K562 (cell line): Measurements from ENCODE around the gene STT3B. TPM values are rescaled to one million over a fixed set of nuclear protein-coding genes. Genes with fewer than 3 reads are reported as not detected.

Experiments used
- ATF7 ChIP-seq: fragments of 450-650 bp; IDR thresholded peaks from 2 replicates; pipeline ENCODE4 v1.7.1; 2014; ENCODE audit warnings: mild to moderate bottlenecking, moderate library complexity
- CXXC5 ChIP-seq: fragments of 250-450 bp; sonication (Bioruptor Pico); IDR thresholded peaks from 2 replicates; pipeline ENCODE4 v1.8.0; 2022; ENCODE audit warnings: inconsistent platforms, mild to moderate bottlenecking, moderate library complexity
- E2F3 ChIP-seq: fragments of 250-450 bp; sonication (Bioruptor Pico); IDR thresholded peaks from 2 replicates; pipeline ENCODE4 v1.4.0; 2020; ENCODE audit warnings: mild to moderate bottlenecking
- ELF2 ChIP-seq: fragments of 250-450 bp; sonication (Bioruptor Pico); IDR thresholded peaks from 2 replicates; pipeline ENCODE4 v1.5.0; 2021; ENCODE audit warnings: mild to moderate bottlenecking
- EZH2 ChIP-seq: IDR thresholded peaks from 2 replicates; pipeline ENCODE4 v1.6.1; 2012; ENCODE audit warnings: low read depth, mild to moderate bottlenecking, inconsistent platforms, low read length, borderline replicate concordance
- MYBL2 ChIP-seq, 2 experiments: fragments of 450-650 bp in 1 of 2; sonication (generic) in 1 of 2; formaldehyde crosslinking in 1 of 2; IDR thresholded peaks; 2 replicates each; pipeline versions ENCODE4 v1.6.1 to v1.8.1; 2017 to 2022; ENCODE audit warnings: borderline replicate concordance in 1 of 2, inconsistent platforms in 1 of 2, low read depth in 1 of 2, mild to moderate bottlenecking in 1 of 2, missing genetic modification reagents in 1 of 2, moderate library complexity in 1 of 2
- NR1H2 ChIP-seq: sonication (generic); formaldehyde crosslinking; IDR thresholded peaks from 2 replicates; pipeline ENCODE4 v1.4.0; 2020; ENCODE audit warnings: mild to moderate bottlenecking, missing genetic modification reagents
- PRPF4 ChIP-seq: fragments of 200-400 bp; formaldehyde crosslinking; IDR thresholded peaks from one replicate; pipeline ENCODE4 v1.6.1; 2017; ENCODE audit warnings: low read length, low read depth, mild to moderate bottlenecking; ENCODE audit not compliant: insufficient read depth, poor library complexity, severe bottlenecking
- TEAD2 ChIP-seq: fragments of 450-650 bp; IDR thresholded peaks from 2 replicates; pipeline ENCODE4 v1.6.1; 2016; ENCODE audit warnings: missing genetic modification characterization, control low read depth, missing compliant biosample characterization
- TRIM24 ChIP-seq, 2 experiments: fragments of 450-650 bp; IDR thresholded peaks; 2 replicates each; pipeline ENCODE4 v1.6.1; 2016
- ZNF263 ChIP-seq: sonication (generic); formaldehyde crosslinking; IDR thresholded peaks from 2 replicates; pipeline ENCODE4 v1.8.0; 2022; ENCODE audit warnings: mild to moderate bottlenecking, missing genetic modification reagents, borderline replicate concordance
- ZNF785 ChIP-seq: fragments of 250-450 bp; sonication (Bioruptor Pico); IDR thresholded peaks from 2 replicates; pipeline ENCODE4 v1.4.0; 2020; ENCODE audit warnings: mild to moderate bottlenecking
- polyA plus RNA-seq, 8 experiments: library from polyadenylated mRNA; depleted of rRNA in 4 of 8; stranded (reverse) in 5 of 8; unstranded in 3 of 8; fragments of >200 nt; fragmentation: Nextera tagmentation in 2 of 8; fragmentation: Illumina TruSeq in 1 of 8; extraction: Ambion mirVana in 2 of 8; extraction: Trizol in 1 of 8; gene quantifications; 2 replicates each; pipeline versions ENCODE4 v1.2.1 to v1.2.3, GENCODE V29; 2011 to 2014; ENCODE audit warnings: inconsistent platforms in 1 of 8, missing spikeins in 1 of 8
- total RNA-seq, 7 experiments: library from RNA; depleted of rRNA in 6 of 7; stranded (reverse); fragments of >200 nt in 6 of 7; fragmentation: Illumina TruSeq in 2 of 7; extraction: Trizol in 2 of 7; gene quantifications; 2 replicates each; pipeline versions ENCODE4 v1.2.1 to v1.2.3, GENCODE V29; 2011 to 2021; ENCODE audit warnings: low replicate concordance in 1 of 7
- TF ChIP-seq, protein P1 (sequence below): fragments of 250-450 bp; sonication (Bioruptor Pico); IDR thresholded peaks from 2 replicates; pipeline ENCODE4 v1.8.0; 2021; ENCODE audit warnings: borderline replicate concordance, mild to moderate bottlenecking, moderate library complexity; ENCODE audit not compliant: poor library complexity, severe bottlenecking
- TF ChIP-seq, protein P2 (sequence below), 2 experiments: fragments of 450-650 bp; IDR thresholded peaks; 2 replicates each; pipeline ENCODE4 v1.6.1; 2016
- TF ChIP-seq, protein P3 (sequence below), 2 experiments: fragments of 200-800 bp in 1 of 2; sonication (Bioruptor generic) in 1 of 2; sonication (generic) in 1 of 2; formaldehyde crosslinking in 1 of 2; IDR thresholded peaks in 1 of 2; conservative IDR thresholded peaks in 1 of 2; 2 replicates each; pipeline versions ENCODE4 v1.5.0 to v1.6.1; 2016 to 2020; ENCODE audit warnings: missing compliant biosample characterization in 1 of 2, missing genetic modification characterization in 1 of 2, missing genetic modification reagents in 1 of 2
- TF ChIP-seq, protein P4 (sequence below): sonication (generic); formaldehyde crosslinking; IDR thresholded peaks from 2 replicates; pipeline ENCODE4 v1.8.0; 2023; ENCODE audit warnings: mild to moderate bottlenecking, missing genetic modification reagents
- TF ChIP-seq, protein P5 (sequence below): sonication (generic); formaldehyde crosslinking; IDR thresholded peaks from 2 replicates; pipeline ENCODE4 v1.8.1; 2023; ENCODE audit warnings: mild to moderate bottlenecking, missing genetic modification reagents

Gene STT3B
- total and polyA plus RNA-seq, 9 of the 15 experiments (the other 6 are each of a cell fraction or from before 2014, with no cell fraction given) = 22.4 to 147 (median 100) TPM

DNA sequence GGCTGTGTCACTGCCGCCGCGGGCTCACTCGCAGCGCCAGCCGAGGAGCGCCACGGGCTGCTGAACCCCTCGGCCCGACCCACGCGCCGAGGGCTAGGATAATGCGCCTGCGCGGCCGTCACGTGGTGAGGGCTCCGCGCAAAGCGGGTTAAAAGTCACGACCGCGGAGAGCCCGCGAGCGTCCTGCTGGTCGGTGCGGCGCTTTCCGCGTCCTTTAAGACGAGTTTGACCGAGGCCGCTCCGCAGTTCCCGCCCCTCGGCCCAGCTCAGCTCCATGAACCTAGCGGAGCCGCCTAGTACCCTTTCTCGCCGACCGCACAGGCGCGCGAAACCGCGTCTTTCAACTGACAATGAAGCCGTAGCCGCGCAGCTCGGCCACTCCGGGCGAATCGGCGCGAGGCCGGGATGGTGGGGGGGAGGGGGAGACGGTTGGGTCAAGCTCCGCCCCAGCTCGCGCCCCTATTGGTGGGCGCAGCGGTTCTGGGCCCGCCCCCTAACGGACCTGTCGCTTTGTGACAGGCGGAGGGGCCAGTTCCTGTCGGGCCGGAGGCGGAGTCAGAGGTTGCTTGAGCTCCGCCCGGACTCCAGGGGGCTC lies 636 bp upstream of the STT3B start (continued):
- TF ChIP-seq MYBL2 (IDR thresholded peaks at IDR 0.05; ENCODE audit: low read depth) (peak; percentile 89), MYBL2 (CRISPR knock-in tag; IDR thresholded peaks at IDR 0.05; ENCODE audit: borderline replicate concordance) (no peak), ELF2 (CRISPR knock-in tag) (peak; percentile 44), NR1H2 (CRISPR knock-in tag) (peak; percentile 75; the same call in 1 of the 2 replicates), EZH2 (no peak), PRPF4 (peak; percentile 70), ZNF263 (no peak), TEAD2 (tag) (no peak), ATF7 (peak; percentile 73), TRIM24 (IDR thresholded peaks at IDR 0.05) (peak in 1 of 2 experiments; percentile 60; a peak in 2 of 4 replicates), CXXC5 (peak; percentile 99), E2F3 (CRISPR knock-in tag) (peak; percentile 93), ZNF785 (no peak)
- TF ChIP-seq, protein P1, sequence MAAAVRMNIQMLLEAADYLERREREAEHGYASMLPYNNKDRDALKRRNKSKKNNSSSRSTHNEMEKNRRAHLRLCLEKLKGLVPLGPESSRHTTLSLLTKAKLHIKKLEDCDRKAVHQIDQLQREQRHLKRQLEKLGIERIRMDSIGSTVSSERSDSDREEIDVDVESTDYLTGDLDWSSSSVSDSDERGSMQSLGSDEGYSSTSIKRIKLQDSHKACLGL = no peak
- TF ChIP-seq, protein P2, sequence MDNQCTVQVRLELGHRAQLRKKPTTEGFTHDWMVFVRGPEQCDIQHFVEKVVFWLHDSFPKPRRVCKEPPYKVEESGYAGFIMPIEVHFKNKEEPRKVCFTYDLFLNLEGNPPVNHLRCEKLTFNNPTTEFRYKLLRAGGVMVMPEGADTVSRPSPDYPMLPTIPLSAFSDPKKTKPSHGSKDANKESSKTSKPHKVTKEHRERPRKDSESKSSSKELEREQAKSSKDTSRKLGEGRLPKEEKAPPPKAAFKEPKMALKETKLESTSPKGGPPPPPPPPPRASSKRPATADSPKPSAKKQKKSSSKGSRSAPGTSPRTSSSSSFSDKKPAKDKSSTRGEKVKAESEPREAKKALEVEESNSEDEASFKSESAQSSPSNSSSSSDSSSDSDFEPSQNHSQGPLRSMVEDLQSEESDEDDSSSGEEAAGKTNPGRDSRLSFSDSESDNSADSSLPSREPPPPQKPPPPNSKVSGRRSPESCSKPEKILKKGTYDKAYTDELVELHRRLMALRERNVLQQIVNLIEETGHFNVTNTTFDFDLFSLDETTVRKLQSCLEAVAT (IDR thresholded peaks at IDR 0.05) = peak; percentile 50 to 52; a peak in 2 of 4 replicates
- TF ChIP-seq, protein P3, sequence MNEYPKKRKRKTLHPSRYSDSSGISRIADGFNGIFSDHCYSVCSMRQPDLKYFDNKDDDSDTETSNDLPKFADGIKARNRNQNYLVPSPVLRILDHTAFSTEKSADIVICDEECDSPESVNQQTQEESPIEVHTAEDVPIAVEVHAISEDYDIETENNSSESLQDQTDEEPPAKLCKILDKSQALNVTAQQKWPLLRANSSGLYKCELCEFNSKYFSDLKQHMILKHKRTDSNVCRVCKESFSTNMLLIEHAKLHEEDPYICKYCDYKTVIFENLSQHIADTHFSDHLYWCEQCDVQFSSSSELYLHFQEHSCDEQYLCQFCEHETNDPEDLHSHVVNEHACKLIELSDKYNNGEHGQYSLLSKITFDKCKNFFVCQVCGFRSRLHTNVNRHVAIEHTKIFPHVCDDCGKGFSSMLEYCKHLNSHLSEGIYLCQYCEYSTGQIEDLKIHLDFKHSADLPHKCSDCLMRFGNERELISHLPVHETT (CRISPR knock-in tag; conservative IDR thresholded peaks at IDR 0.05 in 1 of 2, IDR thresholded peaks at IDR 0.05 in 1 of 2) = peak in 1 of 2 experiments; percentile 82; a peak in 1 of 4 replicates
- TF ChIP-seq, protein P4, sequence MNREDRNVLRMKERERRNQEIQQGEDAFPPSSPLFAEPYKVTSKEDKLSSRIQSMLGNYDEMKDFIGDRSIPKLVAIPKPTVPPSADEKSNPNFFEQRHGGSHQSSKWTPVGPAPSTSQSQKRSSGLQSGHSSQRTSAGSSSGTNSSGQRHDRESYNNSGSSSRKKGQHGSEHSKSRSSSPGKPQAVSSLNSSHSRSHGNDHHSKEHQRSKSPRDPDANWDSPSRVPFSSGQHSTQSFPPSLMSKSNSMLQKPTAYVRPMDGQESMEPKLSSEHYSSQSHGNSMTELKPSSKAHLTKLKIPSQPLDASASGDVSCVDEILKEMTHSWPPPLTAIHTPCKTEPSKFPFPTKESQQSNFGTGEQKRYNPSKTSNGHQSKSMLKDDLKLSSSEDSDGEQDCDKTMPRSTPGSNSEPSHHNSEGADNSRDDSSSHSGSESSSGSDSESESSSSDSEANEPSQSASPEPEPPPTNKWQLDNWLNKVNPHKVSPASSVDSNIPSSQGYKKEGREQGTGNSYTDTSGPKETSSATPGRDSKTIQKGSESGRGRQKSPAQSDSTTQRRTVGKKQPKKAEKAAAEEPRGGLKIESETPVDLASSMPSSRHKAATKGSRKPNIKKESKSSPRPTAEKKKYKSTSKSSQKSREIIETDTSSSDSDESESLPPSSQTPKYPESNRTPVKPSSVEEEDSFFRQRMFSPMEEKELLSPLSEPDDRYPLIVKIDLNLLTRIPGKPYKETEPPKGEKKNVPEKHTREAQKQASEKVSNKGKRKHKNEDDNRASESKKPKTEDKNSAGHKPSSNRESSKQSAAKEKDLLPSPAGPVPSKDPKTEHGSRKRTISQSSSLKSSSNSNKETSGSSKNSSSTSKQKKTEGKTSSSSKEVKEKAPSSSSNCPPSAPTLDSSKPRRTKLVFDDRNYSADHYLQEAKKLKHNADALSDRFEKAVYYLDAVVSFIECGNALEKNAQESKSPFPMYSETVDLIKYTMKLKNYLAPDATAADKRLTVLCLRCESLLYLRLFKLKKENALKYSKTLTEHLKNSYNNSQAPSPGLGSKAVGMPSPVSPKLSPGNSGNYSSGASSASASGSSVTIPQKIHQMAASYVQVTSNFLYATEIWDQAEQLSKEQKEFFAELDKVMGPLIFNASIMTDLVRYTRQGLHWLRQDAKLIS (CRISPR knock-in tag) = peak; percentile 94
- TF ChIP-seq, protein P5, sequence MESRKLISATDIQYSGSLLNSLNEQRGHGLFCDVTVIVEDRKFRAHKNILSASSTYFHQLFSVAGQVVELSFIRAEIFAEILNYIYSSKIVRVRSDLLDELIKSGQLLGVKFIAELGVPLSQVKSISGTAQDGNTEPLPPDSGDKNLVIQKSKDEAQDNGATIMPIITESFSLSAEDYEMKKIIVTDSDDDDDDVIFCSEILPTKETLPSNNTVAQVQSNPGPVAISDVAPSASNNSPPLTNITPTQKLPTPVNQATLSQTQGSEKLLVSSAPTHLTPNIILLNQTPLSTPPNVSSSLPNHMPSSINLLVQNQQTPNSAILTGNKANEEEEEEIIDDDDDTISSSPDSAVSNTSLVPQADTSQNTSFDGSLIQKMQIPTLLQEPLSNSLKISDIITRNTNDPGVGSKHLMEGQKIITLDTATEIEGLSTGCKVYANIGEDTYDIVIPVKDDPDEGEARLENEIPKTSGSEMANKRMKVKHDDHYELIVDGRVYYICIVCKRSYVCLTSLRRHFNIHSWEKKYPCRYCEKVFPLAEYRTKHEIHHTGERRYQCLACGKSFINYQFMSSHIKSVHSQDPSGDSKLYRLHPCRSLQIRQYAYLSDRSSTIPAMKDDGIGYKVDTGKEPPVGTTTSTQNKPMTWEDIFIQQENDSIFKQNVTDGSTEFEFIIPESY = peak; percentile 46
